GM21526 (cell line): ENCODE measurements around the gene LIPN.
"Not testable (repeated sequence)": the region's sequence is repeated elsewhere in the genome, so short reads cannot be mapped to it uniquely, and the experiment has no call there.

Experiments used
- ATAC-seq: cut with Tn5 transposase; IDR thresholded peaks from one replicate; pipeline ENCODE4 v1.9.1; 2021; ENCODE audit warnings: moderate library complexity; ENCODE audit not compliant: unreplicated experiment, low FRiP score

The LIPN gene, protein sequence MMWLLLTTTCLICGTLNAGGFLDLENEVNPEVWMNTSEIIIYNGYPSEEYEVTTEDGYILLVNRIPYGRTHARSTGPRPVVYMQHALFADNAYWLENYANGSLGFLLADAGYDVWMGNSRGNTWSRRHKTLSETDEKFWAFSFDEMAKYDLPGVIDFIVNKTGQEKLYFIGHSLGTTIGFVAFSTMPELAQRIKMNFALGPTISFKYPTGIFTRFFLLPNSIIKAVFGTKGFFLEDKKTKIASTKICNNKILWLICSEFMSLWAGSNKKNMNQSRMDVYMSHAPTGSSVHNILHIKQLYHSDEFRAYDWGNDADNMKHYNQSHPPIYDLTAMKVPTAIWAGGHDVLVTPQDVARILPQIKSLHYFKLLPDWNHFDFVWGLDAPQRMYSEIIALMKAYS

DNA sequence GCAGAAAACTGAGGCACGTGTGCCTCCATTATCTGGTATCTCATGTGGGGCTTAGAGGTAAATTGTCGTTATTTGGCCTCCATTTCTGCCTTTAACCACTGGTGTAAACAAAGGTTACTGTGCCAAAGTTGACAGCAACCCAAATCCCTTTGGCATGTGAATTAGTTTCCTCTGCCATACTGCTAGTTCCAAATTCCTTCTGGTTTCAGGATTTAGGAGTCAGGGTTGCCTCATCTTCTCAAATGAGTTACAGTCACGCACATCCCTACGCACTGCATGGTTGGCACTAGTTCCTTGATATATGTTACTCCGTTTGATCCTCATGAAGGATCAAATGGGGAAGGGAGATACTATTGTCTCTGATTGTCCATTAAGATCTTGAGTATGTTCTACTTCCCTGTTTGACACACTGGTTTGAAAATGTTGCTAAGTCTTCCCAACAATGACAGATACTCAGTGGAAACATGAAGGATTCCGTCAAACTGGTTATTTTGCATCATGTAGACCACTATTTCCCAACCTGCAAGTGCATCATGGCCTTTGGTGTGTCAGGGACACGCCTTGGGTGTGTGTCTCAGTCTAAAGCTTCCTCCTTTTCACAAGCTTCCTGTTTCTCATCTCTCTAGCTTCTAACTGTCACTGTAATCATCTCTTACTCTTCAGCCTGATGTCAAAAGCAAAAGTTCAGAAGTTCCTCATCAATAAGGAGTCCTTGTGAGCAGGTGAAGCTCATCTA is at the start of gene LIPN:
Gene LIPN (plus strand): TSS at position 655 of the 736 bp plus-strand sequence. CDS start 1,386 bp downstream, outside the sequence.
- ATAC-seq: no peak

DNA sequence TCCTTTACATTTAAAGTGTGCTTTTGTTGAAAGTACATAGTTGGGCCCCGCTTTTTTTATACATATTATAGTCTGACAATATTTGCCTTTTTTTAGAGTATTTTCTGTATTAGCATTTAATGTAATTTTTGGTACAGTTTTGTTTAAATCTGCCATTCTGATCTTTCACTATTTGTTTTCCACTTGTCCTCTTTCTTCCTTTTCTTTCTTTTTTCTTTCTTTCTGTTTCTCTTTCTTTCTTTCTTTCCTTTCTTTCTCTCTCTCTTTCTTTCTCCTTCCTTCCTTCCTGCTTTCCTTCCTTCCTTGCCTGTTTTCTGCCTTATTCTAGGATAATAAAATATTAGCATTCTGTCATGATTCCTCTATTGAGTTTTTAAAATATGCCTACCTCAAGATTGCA is 44.3 kb upstream of the LIPN start:
- no peak for ATAC-seq

DNA sequence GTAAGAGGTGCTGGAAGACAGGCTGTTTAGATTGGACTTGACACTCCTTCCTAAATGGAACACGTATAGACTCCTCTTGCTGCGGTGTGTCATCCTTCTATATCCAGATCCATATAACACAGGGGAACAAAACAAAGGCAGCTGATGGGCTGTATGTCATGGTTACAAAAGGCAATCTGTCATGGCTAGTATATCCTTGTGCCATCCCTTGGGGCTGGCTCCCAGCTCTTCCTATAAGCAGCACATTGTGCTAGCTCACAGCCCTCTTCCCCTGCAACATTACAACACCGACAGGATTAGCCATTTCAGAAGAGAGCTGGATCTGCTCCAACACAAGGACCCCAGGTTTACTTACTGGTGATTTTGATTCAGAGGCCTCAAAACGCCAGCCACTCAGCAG is 38.4 kb upstream of the LIPN start:
- ATAC-seq: no peak

DNA sequence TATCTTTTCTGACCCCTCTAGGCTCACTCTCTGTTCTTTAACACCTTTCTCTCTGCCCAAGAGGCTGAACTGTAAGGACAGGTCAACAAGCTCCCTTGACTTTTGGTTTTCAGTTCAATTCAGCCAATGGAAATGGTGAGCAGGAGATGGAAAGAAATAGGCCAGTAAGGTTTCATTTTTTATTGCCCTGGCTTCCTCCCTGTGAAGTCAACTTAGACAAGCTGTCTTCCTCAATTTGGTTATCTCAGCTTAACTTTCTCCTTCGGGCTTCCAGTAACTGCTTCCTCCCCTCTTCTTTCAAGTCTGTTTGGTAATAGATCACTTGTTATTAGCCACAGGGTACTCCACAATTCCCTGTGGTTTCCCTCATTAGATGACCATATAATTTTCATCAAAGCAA is 34.0 kb upstream of the LIPN start:
- no peak for ATAC-seq

DNA sequence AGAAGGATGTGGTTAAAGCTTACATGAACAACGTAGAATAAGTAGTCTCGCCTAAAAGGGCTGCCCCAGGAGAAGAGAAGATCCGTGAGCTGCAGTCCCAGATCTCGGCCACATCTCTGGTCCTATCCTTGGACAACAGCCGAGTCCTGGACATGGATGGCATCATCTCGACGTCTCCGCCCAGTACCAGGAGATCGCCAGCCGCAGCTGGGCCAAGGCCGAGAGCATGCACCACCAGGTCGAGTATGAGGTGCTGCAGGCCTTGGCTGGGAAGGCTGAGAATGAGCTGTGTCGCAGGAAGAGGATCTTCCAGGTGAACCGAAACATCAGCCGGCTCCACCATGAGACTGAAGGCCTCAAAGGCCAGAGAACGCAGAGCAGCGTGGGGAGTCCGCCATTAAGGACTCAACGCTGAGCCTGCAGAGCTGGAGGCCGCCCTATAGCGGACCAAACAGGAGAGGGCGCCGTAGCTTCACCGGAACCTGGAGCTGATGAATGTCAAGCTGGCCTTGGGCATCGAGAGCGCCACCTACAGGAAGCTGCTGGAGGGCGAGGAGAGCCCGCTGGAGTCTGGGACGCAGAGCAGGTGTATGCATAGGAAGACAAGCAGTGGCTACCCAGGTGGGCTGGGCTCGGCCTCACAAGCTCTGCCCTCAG is 31.6 kb upstream of the LIPN start:
- no peak for ATAC-seq

DNA sequence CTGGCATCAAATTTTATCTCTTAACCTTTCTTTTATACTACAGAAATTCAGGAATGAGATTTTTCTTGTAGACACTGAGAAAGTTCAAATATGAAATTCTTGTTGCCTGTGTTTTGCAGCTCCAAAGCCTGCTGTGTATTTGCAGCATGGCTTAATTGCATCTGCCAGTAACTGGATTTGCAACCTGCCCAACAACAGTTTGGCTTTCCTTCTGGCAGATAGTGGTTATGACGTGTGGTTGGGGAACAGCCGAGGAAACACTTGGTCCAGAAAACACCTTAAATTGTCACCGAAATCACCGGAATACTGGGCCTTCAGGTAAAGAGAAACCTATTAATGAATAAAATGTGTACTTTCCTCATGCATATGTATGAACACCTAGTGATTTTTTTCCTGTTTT is 29.0 kb upstream of the LIPN start:
- ATAC-seq: no peak

DNA sequence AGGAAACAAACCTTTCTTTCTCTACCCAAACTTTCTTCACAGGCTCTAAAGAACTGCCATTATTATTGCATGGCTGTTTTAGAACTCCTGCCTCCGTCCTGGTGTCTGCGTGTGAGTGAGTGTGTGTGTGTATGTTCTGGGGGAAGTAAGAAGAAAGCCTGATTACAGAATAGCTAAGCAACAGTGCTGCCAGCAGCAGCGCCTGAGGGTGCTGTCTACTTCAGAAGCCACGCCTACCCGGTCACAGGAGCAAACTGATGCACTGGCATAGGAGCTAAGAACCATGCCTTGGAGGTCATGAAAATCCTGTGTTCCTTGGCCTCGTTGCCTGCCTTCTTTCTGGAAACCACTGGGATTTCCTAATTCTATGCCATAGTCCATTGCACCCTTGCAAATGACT is 28.5 kb upstream of the LIPN start:
- ATAC-seq: no peak

DNA sequence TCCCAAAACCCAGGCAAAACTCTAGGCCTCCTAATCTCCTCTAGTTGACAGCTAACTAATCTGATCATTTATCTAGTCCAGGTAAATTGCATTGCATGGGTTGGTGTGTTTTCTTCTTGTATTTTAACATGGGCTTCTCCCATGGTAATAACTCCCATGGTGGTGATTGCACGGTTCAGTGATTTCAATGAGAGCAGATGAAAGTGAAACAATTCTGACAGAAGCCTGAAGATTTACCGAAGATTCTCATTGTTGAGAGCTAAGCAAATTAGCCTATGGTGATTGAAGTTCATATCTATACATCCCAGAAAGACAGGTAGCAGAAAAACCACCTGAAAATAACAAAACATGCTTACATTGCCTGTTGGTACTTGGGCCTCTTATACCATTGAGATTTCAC is 26.6 kb upstream of the LIPN start:
- ATAC-seq: no peak

DNA sequence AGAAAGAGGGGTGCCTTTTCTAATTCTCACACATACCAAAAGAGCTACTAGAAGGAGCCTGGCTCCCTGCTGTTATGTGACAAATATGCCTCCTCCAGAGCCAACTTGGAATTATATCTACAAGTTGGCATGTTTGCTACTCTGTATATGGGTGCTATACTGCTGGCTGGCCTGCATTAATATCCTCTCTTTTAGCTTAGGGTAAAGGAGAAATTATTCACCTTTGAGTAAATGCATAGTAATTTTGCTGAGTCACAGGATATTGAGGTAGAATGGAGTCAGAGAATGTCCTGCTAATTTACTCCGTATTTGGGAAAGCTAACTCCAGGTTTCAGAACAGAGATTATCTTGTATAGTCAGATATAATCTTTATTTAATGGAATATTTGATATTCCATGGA is 24.2 kb upstream of the LIPN start:
- ATAC-seq: no peak

DNA sequence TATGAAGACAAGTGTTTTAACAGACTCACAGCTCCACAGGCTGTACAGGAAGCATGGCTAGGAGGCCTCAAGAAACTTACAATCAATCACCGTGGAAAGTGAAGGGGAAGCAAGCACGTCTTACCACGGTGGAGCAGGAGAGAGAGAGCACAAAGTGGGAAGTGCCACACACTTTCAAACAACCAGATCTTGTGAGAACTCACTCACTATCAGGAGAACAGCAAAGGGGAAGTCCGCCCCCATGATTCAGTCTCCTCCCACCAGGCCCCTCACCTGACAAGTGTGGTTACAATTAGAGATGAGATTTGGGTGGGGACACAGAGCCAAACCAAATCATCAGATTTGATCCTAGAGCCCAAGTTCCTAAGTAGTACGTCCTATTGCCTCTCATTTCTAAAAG is 17.9 kb upstream of the LIPN start:
- ATAC-seq: not testable (repeated sequence)

DNA sequence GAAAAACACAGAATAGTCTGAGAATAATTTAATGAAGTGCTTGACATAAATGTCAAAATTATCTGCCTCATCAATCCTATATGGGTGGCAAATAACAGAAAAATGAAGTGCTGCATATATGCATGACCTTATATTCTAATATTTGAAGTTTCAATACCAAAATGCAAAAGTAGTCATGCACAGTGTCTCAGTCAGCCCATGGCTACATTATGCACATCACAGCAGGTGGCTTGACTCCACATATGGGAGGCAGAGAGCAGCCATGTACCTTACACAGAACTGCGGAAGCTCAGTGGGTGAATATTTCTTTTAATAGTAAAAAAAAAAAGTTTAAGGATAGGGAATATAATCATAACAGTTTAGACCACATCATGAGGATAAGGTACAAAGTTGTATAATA is 17.4 kb upstream of the LIPN start:
- no peak for ATAC-seq

DNA sequence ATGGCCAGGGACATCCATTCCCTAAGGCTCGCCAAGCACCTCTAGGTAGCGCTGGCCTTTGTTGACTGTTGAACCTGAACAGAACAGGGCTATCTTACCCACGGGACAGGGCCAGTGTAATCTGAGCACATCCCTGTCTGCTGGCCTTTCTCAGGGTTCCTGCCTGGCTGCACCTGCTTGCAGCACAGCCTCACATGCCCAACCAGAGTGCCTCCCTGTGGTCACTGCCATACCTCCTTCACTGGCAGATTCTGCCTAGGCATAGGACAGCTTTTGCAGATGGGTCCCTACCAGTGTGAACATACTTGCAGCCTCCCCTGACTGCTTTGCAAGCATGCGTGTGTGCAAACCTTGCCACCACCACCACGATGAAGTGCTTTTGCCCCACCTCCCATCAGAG is 15.8 kb upstream of the LIPN start:
- ATAC-seq: no peak

DNA sequence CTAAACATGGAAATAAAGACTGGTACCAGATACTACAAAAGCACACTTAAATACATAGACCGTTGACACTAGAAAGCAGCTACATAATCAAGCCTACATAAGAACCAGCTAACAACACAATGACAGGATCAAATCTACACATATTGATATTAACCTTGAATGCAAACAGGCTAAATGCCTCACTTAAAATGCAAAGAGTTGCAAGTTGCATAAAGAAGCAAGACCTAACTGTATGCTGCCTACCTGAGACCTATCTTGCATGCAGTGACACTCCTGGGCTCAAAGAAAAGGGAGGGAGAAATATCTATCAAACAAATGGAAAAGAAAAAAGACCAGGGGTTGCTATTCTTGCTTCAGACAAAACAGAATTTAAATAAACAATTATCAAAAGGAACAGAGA is 14.2 kb upstream of the LIPN start:
- no peak for ATAC-seq

DNA sequence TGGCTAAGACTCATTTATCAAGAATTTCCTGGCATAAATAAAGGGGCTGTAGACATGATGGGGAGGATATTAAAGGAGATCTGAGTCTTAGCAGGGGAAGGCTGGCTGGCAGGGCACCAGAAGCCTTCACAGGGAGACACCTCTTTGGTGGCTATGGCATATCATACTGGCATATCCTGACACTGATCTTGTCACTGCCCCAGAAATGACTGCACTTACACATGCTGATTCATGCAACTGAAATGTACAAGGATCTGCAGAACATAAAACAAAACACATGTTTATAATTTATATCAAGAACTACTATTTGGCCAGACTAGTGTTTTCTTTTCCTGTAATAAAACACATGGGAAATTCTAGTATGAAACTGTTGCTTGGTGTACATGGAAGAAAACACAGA is 5.5 kb upstream of the LIPN start:
- ATAC-seq: no peak

DNA sequence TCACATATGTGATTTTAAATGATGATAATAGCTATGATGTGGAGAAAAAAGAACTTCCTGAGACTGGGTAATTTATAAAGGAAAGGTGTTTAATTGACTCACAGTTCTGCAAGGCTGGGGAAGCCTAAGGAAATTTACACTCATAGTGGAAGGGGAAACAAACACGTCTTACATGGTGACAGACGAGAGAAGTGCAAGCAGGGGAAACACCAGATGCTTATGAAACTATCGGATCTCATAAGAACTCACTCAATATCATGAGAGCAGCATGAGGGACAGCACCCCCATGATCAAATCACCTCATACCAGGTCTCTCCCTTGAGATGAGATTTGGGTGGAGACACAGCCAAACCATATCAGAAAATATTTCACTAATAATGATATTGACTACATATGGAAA is 4.1 kb upstream of the LIPN start:
- ATAC-seq: no peak

DNA sequence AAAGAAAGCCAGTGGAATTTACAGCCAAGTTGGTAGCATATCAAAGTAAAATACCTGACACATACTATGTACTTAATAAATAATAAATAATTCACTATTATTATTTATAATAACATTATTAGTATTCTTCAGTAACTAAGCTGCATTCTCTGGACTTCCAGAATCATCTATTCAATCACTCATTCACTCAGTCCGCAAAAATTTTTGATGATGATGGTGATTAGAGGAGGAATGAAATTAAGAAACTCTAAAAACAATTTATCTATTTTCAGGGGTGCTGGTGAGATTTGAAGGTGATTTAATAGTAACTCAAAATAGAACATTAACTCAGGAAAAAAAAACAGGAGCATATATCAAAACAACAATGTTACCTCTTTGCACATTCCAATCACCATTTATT is 3.2 kb upstream of the LIPN start:
- no peak for ATAC-seq

DNA sequence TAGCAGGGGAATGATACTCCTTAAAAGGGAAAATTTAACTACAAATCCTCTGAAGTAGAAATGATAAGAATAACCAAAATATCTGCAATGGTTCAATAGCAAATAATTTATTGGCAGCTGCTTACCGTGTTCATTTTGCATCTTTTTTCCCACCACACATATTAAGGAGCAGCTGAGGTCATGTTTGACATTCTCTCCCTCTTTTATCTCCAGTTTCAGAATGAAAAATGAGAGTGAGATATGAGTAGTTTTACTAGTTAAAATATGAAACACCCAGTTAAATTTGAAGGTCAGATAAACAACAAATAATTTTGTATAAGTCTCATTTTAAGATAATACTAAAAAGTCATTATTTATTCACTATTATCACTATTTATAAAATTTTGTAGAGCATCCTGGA is 3.1 kb downstream of the LIPN start:
- ATAC-seq: no peak

DNA sequence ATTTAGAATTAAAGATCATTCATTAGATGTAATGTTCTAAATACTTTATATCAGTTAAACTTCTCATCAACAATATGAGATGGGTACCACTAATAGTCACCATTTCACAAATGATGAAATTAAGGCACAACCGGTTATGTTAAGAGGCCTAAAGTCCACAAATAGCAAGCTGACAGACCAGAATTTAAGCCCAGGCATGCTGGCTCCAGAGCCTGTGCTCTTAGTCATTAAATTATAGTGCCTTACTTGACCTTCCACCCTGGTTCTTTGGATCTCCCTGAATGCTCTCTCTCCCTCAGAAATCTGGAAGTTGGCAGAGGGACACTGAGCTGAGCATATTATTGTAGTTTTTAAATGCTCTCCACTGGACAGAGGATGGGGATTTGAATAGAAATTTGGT is 3.6 kb downstream of the LIPN start:
- no peak for ATAC-seq

DNA sequence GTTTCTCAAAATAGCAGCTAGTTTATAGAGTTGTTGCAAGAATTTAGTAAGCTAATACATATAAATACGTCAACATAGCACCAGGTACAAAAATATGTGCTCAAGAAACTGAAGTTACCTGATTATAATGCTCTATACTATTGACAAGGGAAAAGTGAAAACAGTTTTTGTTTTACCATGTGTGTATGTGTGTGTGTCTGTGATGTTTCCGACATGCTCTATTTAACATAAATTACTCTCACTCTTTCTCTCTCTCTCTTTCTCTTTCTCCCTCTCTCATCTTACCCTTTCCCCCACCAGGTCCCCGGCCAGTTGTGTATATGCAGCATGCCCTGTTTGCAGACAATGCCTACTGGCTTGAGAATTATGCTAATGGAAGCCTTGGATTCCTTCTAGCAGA is 4.3 kb downstream of the LIPN start:
- no peak for ATAC-seq

DNA sequence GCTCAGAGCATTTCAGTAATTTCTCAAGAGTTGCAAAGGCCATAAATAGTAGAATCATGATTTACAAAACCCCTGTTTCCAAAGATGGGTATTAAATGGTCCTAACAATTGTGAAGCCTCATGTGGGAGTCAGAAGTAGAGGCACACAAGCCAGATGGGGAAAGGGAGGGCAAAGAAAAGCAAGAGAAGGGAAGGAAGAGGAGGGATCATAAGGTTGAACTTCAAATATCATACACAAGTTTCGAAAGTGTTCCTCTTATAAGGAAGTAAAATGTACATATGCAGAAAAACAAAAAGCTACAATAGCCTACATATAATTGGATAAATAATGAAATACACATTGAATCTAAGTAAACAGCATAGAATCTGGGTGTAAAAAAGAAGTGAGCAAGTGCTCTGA is 6.0 kb downstream of the LIPN start:
- ATAC-seq: no peak

DNA sequence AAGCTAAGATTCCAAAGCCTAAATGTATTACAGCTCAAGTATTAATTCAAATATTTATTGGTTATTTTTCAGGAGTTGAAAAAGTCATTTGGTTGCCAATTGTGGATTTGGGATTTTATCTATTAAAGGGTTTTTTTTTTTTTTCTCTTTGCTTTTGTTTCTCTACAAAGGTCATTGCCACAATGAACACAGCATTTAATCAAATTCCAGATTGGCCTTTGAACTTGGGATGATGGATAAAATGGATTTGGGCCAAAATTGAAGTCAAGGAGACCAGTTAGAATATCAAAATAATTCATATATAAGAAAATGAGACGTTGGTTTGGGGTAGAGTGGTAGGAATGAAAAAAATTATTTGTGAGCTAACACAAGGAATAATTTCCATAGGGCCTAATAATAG is 9.6 kb downstream of the LIPN start:
- ATAC-seq: no peak

DNA sequence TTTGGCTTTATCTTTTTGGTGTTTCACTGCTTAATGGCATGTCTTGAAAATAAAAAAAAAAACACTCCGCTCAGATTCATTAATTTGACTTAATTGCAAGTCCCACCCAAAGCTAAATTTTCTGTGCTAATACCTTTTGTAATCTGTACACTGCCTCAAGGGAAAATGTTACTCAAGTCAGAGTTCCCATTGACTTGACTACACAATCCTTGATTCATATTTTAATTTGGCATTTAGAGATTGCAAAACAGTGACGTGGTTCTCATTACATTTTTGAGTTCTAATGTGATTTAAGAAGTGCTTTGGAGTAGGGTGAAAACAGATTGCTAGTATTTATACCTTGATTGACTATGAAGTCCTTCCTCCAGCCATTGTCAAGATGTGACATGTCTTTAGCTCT is 21.4 kb downstream of the LIPN start:
- no peak for ATAC-seq
